Activated CD4-positive, alpha-beta T cell treated with anti-CD3 and anti-CD28 coated beads for 4 hours (primary cell): ENCODE results near the gene FLT1.

Experiments
- DNase-seq, 2 donors: peaks; one replicate each; pipeline ENCODE4 v3.0.0-alpha.2; 2020

FLT1 gene

DNA sequence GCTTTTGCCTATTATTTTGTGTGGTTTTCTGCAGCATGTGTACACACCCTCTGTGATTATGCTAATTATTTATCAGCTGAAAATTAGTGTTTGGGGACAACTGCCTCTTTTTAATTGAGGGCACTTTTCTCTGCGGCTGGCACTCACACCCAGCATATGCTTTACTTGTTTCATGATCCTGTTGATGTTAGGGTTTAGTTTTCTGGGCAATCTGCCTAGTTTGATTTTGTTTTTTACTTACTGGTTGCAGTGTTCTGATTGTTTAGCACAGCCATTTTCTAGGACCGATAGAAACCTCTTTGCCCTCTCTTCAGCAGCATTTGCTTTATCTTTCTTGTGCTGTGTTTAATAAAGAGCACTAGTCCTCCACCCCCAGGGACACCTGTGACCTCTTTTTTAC lies 195.0 kb downstream of the FLT1 start:
- DNase-seq, result no peak

DNA sequence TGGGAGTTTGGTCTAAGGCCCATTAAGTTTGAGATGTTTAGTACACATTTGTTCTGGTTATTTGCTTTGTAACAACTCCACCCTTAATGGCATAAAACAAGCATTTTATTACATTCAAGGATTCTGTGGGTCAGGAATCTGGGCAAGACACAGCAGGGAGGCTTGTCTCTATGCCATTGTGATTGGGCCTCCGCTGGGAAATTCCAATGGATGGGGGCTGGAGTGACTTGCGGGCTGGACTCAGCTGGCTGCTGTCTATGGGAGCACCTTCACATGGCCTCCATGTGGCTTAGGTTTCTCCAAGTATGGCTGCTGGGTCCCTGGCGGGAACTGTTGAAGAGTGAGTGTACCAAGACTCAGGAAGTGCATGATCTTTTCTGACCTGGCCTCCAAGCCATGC lies 197.6 kb downstream of the FLT1 start:
- no peak for DNase-seq

DNA sequence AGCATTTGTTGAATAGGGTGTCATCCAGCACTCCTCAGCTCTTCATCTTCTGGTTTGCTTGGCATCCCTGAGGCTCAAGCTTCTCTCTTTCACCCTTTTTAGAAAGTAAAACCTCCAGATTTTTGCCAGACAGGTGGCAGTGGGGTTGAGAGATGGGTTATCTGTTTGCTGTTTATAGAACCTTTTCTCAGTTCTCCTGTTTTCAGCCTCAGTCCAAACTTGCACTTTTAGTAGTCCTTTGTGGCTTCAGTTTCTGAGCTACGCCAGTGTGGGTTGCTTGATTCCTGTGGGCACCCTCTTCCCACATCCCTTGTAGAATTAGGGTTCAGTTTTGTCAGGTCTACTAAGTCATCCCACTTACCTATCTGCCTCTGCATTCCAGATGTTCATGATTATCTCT lies 208.7 kb downstream of the FLT1 start:
- no peak for DNase-seq

DNA sequence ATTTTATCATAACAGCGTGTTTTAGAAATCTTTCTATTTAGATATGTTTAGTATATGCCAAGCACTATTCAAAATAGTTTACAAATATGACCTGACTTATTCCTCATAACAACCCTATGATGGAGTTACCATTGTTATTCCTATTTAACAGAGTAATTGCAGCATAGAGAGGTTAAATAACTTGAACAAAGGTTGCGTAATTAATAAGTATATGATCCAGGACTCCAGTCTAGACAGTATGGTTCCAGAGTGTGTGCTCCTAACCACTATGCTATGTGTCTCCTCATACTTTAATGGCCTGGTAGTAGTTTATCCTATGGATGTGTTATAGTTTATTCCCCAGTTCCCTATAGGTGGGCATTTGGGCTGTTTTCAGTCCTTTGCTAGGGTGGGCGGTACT lies 211.3 kb downstream of the FLT1 start:
- no peak for DNase-seq

DNA sequence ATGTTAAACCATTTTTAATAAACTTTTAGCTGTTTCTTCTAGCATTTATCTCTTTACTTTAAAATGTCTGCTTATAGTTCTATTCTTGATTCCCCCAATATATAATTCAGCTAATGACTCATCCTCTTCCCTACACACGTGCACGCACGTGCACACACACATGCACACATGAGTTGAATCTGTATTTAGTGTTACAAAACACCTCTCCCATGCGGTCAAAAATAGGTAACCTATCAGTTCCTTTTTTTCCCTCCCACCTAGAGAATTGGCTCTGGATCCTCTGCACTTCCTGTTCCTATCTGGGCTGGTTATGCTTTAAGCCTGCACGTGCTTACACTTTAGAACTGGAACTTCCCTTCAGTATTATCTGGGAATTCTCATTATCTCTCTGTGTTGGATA lies 212.5 kb downstream of the FLT1 start:
- DNase-seq, result no peak

DNA sequence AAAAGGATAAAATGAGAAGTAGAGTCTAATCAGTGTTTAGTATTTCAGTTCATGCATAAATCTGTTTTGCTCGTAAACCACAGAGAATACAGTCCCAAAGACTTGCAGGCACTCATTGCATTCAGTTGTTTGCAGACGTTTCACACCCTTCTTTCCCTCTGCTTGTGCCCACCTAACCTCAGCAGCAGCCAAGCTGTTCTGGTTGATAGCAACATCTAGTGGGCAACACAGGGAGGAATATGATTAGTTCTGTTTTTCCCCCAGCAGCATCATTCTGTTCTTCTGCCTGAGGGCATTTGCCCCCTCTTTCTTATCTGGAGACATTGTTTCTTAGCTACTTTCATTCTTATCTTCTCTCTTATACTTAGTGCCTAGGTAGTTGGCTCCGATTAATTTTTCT lies 221.0 kb downstream of the FLT1 start:
- no peak for DNase-seq

DNA sequence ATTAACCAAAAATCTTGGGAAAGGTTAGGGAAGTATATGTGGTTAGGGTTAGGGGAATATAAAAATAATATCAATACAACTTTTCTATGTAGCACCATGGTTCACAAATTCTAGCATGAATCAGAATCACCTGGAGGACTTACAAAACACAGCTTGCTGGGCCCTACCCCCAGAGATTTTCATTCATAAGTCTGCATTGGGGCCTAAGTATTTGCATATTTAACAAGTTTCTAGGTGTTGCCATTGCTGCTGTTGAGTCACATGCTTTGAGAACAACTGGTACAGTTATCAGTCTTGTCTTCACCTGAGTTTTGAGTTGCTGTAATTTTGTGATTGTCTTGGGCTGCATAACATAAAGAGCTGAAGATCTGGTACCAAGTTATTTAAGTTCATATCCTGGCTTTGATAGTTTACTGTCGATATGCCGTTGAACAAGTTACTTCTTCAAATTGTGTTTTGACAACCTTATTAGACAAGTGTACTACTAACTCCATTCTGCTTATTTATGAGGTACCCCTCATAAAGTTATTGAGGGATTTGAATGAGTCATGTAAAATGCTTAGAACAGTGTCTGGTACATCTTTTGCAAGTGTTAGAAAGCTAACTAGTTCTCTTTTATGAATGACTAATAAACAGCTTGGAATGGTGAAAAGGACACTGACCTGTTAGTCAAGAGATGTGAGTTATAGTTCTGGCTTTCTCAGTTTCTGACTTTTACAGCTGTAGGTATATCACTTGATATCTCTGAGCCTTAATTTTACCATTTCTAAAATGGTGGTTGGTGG lies 223.7 kb downstream of the FLT1 start:
- no peak for DNase-seq

DNA sequence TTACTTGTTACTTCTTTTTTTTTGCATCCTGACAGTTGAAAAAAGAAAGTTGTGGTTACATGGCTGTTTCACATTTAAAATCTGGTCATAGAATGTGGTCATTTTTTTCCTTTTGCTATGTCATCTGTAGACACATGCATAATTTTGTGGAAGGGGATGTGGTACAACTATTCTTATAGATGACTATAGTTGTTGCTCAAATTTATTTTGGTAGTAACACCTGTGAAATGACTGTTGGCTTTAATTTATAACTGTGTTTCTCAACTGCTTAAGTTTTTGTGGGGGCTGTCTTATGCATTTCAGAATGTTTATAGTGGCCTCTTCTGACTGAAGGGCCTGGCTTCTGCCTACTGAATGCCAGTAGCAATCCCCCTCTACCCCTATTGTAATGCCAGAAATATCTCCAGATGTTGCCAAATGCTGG lies 226.1 kb downstream of the FLT1 start:
- DNase-seq, result no peak

DNA sequence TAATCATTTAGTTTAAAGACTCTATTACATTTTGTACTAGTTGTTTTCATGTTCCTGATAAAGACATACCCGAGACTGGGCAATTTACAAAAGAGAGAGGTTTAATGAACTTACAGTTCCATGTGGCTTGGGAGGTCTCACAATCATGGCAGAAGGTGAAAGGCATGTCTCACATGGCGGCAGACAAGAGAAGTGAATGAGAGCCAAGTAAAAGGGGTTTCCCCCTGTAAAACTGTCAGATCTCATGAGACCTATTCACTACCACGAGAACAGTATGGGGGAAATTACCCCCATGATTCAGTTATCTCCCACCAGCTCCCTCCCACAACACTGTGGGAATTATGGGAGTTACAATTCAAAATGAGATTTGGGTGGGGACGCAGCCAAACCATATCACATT lies 227.4 kb downstream of the FLT1 start:
- DNase-seq, result no peak

DNA sequence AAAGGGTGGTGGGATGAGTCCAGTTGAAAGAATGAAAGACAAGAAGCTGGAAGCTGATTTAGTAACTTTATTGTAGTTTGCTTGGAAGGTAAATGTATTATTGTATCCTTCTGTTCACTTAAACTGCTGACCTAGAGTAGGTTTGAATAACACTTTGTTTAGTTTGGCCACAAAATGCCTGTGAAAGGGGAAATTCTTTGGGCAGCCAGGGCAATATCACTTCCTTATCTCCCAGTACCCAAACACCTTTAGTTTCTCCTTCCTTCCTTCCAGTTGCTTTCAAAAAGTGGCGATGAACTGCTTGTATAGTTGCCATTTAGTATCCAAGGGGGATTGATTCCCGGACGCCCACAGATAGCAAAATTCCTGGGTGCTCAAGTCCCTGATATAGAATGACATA lies 236.5 kb downstream of the FLT1 start:
- DNase-seq, result no peak

DNA sequence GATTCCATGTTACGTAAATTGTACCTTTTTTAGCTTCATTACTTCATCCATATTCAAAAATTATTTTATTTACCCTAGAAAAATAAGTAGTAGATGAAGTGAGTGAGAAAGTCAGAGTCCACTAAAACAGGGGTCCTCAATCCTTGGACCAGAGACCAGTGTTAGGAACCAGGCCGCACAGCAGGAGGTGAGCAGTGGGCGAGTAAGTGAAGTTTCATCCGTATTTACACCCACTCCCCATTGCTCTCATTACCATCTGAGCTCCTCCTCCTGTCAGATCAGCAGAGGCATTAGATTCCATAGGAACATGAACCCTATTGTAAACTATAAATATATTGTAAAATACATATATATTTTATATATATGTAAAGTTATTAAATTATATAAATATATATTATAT lies 237.6 kb downstream of the FLT1 start:
- DNase-seq, result no peak

DNA sequence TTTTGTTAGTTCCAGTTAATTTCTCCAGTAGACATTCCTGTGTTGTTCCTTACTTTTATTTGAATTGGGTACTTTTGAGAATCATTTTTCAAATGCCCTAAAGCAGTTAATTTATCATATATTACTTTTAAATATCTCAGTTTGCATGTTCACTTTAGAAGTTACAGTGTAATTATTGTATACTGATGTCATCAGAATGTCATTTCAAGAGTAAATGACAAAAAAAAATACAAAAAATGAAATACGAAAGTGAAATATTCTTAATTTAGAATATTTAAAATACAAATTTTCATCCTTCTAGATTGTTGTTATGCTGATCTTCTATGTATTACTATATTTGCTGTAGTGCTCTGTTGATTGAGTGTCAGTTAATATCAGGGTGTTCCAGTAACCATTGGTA lies 242.4 kb downstream of the FLT1 start:
- no peak for DNase-seq

DNA sequence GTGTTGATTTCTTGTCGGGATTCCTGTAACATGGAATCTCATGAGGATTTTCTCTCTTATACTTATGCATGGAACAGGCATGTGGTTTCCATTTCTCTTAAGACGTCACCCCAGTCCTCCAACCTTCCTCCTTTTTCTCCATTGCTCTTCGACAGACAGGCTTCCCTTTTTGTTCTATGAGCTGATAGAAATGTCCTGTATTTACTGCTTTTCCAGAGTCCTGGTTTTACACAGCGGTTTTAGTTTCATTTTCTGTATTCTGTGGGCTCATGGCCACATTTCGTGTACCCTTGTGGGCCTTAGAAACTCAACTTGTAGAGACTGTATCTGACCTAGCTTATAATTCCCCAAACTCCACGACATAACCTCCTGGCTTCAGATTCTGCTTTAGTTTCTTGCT lies 243.5 kb downstream of the FLT1 start:
- no peak for DNase-seq

DNA sequence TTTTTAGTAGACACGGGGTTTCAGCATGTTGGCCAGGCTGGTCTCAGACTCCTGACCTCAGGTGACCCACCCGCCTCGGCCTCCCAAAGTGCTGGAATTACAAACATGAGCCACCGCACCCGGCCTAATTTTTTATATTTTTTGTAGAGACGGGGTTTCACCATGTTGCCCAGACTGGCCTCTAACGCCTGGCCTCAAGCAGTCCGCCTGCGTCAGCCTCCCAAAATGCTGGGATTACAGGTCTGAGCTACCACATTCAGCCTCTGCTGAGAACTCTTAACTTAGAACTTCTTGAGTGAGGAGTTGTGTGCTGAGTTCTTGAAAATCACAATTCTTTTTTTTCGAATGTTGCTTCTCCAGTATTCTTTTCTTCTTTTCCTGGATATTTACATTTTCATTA lies 244.4 kb downstream of the FLT1 start:
- DNase-seq, result no peak
